ENCODE data around the gene AK2. TPM values are rescaled to one million over a fixed set of nuclear protein-coding genes. Genes with fewer than 3 reads are reported as not detected.
"Not testable (repeated sequence)": the region's sequence is repeated elsewhere in the genome, so short reads cannot be mapped to it uniquely, and the experiment has no call there.

Gene AK2
- total RNA-seq, 1 donor from 2014 or later = 46.9 TPM

- no peak for DNase-seq
Measured at GRCh38 chr1:33050221-33051076, 13.8 kb upstream of the AK2 start.

GRCh38 chr1:33049371-33049770 is 12.7 kb upstream of the AK2 start:
- DNase-seq = no peak

- DNase-seq = no peak
Measured at GRCh38 chr1:33048426-33048825, 11.7 kb upstream of the AK2 start.

GRCh38 chr1:33047839-33048305 is 11.2 kb upstream of the AK2 start:
- no peak for DNase-seq

- DNase-seq = no peak
Measured at GRCh38 chr1:33047290-33047689, 10.6 kb upstream of the AK2 start.

GRCh38 chr1:33046234-33046633 is 9.6 kb upstream of the AK2 start:
- not testable (repeated sequence) for DNase-seq

GRCh38 chr1:33045814-33046213 is 9.1 kb upstream of the AK2 start:
- no peak for DNase-seq

- no peak for DNase-seq
Measured at GRCh38 chr1:33045246-33045645, 8.6 kb upstream of the AK2 start.

GRCh38 chr1:33043267-33044092 is 6.8 kb upstream of the AK2 start:
- no peak for DNase-seq

- DNase-seq = no peak
Measured at GRCh38 chr1:33042831-33043230, 6.1 kb upstream of the AK2 start.

GRCh38 chr1:33041026-33041425 is 4.3 kb upstream of the AK2 start:
- no peak for DNase-seq

GRCh38 chr1:33039840-33040239 is 3.2 kb upstream of the AK2 start:
- no peak for DNase-seq

GRCh38 chr1:33036051-33036525 is 595 bp downstream of the AK2 start:
- DNase-seq = no peak

GRCh38 chr1:33032126-33032869 is 4.4 kb downstream of the AK2 start:
- no peak for DNase-seq

GRCh38 chr1:33031506-33031905 is 5.2 kb downstream of the AK2 start:
- DNase-seq = no peak

- DNase-seq = no peak
Measured at GRCh38 chr1:33030575-33030974, 6.1 kb downstream of the AK2 start.

- DNase-seq = no peak
Measured at GRCh38 chr1:33029921-33030320, 6.8 kb downstream of the AK2 start.

- no peak for DNase-seq
Measured at GRCh38 chr1:33029209-33029608, 7.5 kb downstream of the AK2 start.

GRCh38 chr1:33025761-33026160 is 10.9 kb downstream of the AK2 start:
- no peak for DNase-seq

- DNase-seq = no peak
Measured at GRCh38 chr1:33025180-33025569, 11.5 kb downstream of the AK2 start.

GRCh38 chr1:33024430-33025179 is 12.1 kb downstream of the AK2 start:
- not testable (repeated sequence) for DNase-seq
